SJSA1 (cell line): ENCODE data around the gene BTLA. TPM values are rescaled to one million over a fixed set of nuclear protein-coding genes. Genes with fewer than 3 reads are reported as not detected.

ENCODE experiments used
- DNase-seq, 2 experiments: peaks; one replicate each; pipeline ENCODE4 v3.0.0-alpha.2; 2015 to 2020; ENCODE audit warnings: low spot score in 2 of 2, low read depth in 1 of 2
- H3K27ac ChIP-seq: fragments of 250-450 bp; sonication (Bioruptor Pico); 2 replicates; pipeline ENCODE4 v1.5.1; 2020; ENCODE audit warnings: mild to moderate bottlenecking, moderate library complexity
- H3K27me3 ChIP-seq: fragments of 250-450 bp; sonication (Bioruptor Pico); replicated peaks from 2 replicates; pipeline ENCODE4 v1.5.1; 2020; ENCODE audit warnings: mild to moderate bottlenecking, moderate library complexity
- H3K36me3 ChIP-seq: fragments of 250-450 bp; sonication (Bioruptor Pico); 2 replicates; pipeline ENCODE4 v1.5.1; 2020; ENCODE audit warnings: mild to moderate bottlenecking
- H3K4me1 ChIP-seq: fragments of 250-450 bp; sonication (Bioruptor Pico); replicated peaks from 2 replicates; pipeline ENCODE4 v1.6.1; 2021; ENCODE audit warnings: mild to moderate bottlenecking
- H3K4me3 ChIP-seq: fragments of 250-450 bp; sonication (Bioruptor Pico); 2 replicates; pipeline ENCODE4 v1.5.1; 2020; ENCODE audit warnings: mild to moderate bottlenecking
- H3K9me3 ChIP-seq: fragments of 250-450 bp; sonication (Bioruptor Pico); replicated peaks from 2 replicates; pipeline ENCODE4 v1.5.1; 2020; ENCODE audit warnings: mild to moderate bottlenecking
- total RNA-seq: library from RNA; depleted of rRNA; stranded (reverse); fragments of >200 nt; shearing (Covaris generic); gene quantifications from 2 replicates; pipeline ENCODE4 v1.2.3, GENCODE V29; 2014; rRNA removed

BTLA gene
- total RNA-seq, 1 experiment from 2014 or later: not detected

DNA sequence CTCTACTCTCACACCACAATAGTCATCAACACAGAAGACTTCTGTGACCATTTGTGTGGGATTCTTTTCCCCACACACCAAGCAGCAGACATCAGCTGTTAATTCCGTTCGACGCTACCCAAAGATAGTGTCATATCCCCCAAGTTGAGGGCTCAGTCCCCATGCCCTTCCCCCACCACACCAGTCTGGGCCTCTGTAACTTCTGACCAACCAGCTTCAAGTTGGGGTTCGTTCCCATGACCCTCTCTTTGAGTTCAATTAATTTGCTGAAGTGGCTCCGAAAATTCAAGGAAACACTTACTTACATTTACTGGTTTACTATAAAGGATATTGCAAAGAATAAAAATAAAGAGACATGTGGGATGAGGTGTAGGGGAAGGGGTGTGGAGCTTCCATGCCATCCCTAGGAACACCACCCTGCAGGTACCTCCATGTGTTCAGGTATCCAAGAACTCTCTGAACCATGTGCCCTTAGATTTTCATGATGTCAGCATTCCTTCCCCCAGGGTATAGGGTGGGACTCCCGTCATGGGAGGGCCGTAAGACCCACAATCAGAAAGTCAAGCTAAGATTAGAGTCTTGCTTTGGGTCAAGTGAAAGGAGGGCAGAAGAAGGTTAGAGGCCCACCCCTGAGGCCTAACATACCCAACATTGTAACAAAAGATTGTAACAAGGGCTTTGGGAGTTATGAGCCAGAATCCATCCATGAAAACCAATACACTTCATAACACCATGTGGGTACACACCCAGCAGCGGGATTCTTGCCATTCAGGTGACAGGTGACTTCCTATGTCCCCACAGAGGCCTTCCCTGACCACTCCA, 82.7 kb downstream of the BTLA start:
- no peaks in the 10 kb centered on the region for H3K27me3 ChIP-seq
- DNase-seq: no peak
- no peak overlapping the region for H3K27ac ChIP-seq
- H3K36me3 ChIP-seq: no peaks in the 10 kb centered on the region
- no peak overlapping the region for H3K4me3 ChIP-seq
- H3K4me1 ChIP-seq: no peaks in the 10 kb centered on the region
- H3K9me3 ChIP-seq: no peaks in the 10 kb centered on the region

DNA sequence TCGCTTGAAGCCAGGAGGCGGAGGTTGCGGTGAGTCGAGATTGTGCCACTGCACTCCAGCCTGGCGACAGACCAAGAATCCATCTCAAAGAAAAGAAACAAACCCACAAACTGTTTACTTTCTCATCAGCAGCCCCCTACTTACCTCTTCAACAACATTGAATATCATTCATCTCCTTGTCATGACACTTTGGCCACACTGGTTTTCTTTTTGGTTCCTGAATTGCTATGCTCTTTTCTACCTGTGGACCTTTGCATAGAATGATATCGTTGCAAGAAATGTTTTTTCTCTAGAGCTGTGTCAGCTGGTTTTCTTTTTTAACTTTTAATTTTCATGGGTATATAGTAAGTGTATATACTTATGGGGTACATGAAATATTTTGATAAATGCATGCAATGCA, 83.9 kb downstream of the BTLA start:
- no peak for DNase-seq
- Histone ChIP-seq H3K27me3 (no peaks in the 10 kb centered on the region), H3K4me3 (no peak overlapping the region), H3K36me3 (no peaks in the 10 kb centered on the region), H3K4me1 (no peaks in the 10 kb centered on the region), H3K27ac (no peak overlapping the region), H3K9me3 (no peaks in the 10 kb centered on the region)

Other genes with a start within 250 kb of the BTLA start
- not detected in 2 replicates for gene SLC9C1, start 205.3 kb downstream of the BTLA start, total RNA-seq
- not detected in 2 replicates for gene CD200, start 166.3 kb downstream of the BTLA start, total RNA-seq
- gene ATG3, start 62.5 kb upstream of the BTLA start, total RNA-seq: 69.7 and 73.2 TPM in 2 replicates
- 45.7 and 46.5 TPM in 2 replicates for gene SLC35A5, start 62.6 kb upstream of the BTLA start, total RNA-seq
- gene CCDC80, start 141.7 kb upstream of the BTLA start, total RNA-seq: 58.4 and 74.8 TPM in 2 replicates